HepG2 (cell line): ENCODE measurements around the gene CFAP69. TPM values are rescaled to one million over a fixed set of nuclear protein-coding genes. Genes with fewer than 3 reads are reported as not detected.

Experiments used
- AGO1 ChIP-seq: fragments of 200-400 bp; formaldehyde crosslinking; IDR thresholded peaks from 2 replicates; pipeline ENCODE4 v1.6.1; 2017; ENCODE audit warnings: mild to moderate bottlenecking, low read depth, low read length, moderate library complexity; ENCODE audit not compliant: poor library complexity, severe bottlenecking
- CHD2 ChIP-seq: IDR thresholded peaks from 2 replicates; pipeline ENCODE4 v1.6.1; 2011; ENCODE audit warnings: low read depth, low read length, improper control_type of control experiment
- CSRNP2 ChIP-seq: sonication (generic); formaldehyde crosslinking; conservative IDR thresholded peaks from 2 replicates; pipeline ENCODE4 v1.8.0; 2022; ENCODE audit warnings: low read depth, missing genetic modification reagents
- ETV5 ChIP-seq: IDR thresholded peaks from 2 replicates; pipeline ENCODE4 v1.6.1; 2018; ENCODE audit warnings: missing biosample characterization, missing genetic modification reagents, inconsistent platforms, borderline replicate concordance
- MAZ ChIP-seq, 2 experiments: sonication (generic) in 1 of 2; formaldehyde crosslinking in 1 of 2; IDR thresholded peaks; 2 replicates each; pipeline versions ENCODE4 v1.5.0 to v1.6.1; 2012 to 2020; ENCODE audit warnings: low read depth in 2 of 2, mild to moderate bottlenecking in 2 of 2, borderline replicate concordance in 1 of 2, improper control_type of control experiment in 1 of 2, low read length in 1 of 2, missing genetic modification reagents in 1 of 2, moderate library complexity in 1 of 2
- MZF1 ChIP-seq: sonication (generic); formaldehyde crosslinking; IDR thresholded peaks from 2 replicates; pipeline ENCODE4 v1.8.1; 2023; ENCODE audit warnings: mild to moderate bottlenecking, missing genetic modification reagents, borderline replicate concordance
- NR0B2 ChIP-seq: sonication (generic); formaldehyde crosslinking; IDR thresholded peaks from 2 replicates; pipeline ENCODE4 v1.4.0; 2020; ENCODE audit warnings: mild to moderate bottlenecking, missing genetic modification reagents
- NR2C2 ChIP-seq: sonication (generic); formaldehyde crosslinking; IDR thresholded peaks from 2 replicates; pipeline ENCODE4 v1.4.0; 2020; ENCODE audit warnings: missing genetic modification reagents, mild to moderate bottlenecking, moderate library complexity, borderline replicate concordance
- PRDM4 ChIP-seq: sonication (generic); formaldehyde crosslinking; IDR thresholded peaks from 2 replicates; pipeline ENCODE4 v1.9.0; 2021; ENCODE audit warnings: missing genetic modification reagents, borderline replicate concordance
- SUZ12 ChIP-seq: fragments of 150-350 bp; IDR thresholded peaks from 2 replicates; pipeline ENCODE4 v1.6.1; 2014; ENCODE audit warnings: low read depth, low read length
- THRA ChIP-seq: sonication (generic); formaldehyde crosslinking; IDR thresholded peaks from 2 replicates; pipeline ENCODE4 v1.4.0; 2020; ENCODE audit warnings: missing genetic modification reagents, borderline replicate concordance
- TRIM24 ChIP-seq: sonication (generic); formaldehyde crosslinking; IDR thresholded peaks from 2 replicates; pipeline ENCODE4 v1.8.0; 2022; ENCODE audit warnings: mild to moderate bottlenecking, missing genetic modification reagents
- XRCC5 ChIP-seq: fragments of 200-400 bp; formaldehyde crosslinking; optimal IDR thresholded peaks from 2 replicates; pipeline ENCODE3; 2017; ENCODE audit warnings: mild to moderate bottlenecking, low read length
- ZBTB42 ChIP-seq: sonication (generic); formaldehyde crosslinking; IDR thresholded peaks from 2 replicates; pipeline ENCODE4 v1.5.0; 2020; ENCODE audit warnings: mild to moderate bottlenecking, missing genetic modification reagents
- ZFP91 ChIP-seq: sonication (generic); formaldehyde crosslinking; IDR thresholded peaks from 2 replicates; pipeline ENCODE4 v1.9.0; 2022; ENCODE audit warnings: missing genetic modification reagents, mild to moderate bottlenecking, borderline replicate concordance
- ZNF354B ChIP-seq: sonication (generic); formaldehyde crosslinking; IDR thresholded peaks from 2 replicates; pipeline ENCODE4 v1.8.0; 2022; ENCODE audit warnings: mild to moderate bottlenecking, missing genetic modification reagents
- ZNF484 ChIP-seq: sonication (generic); formaldehyde crosslinking; IDR thresholded peaks from 2 replicates; pipeline ENCODE4 v1.5.1; 2020; ENCODE audit warnings: mild to moderate bottlenecking, low read depth, missing genetic modification reagents, borderline replicate concordance
- polyA plus RNA-seq, 8 experiments: library from polyadenylated mRNA; depleted of rRNA in 3 of 8; stranded (reverse) in 7 of 8; unstranded in 1 of 8; fragments of >200 nt; fragmentation: Illumina TruSeq in 4 of 8; extraction: Trizol in 4 of 8; gene quantifications; 2 replicates each; pipeline versions ENCODE4 v1.2.1 to v1.2.3, GENCODE V29; 2011 to 2016; ENCODE audit warnings: low read depth in 4 of 8, missing spikeins in 1 of 8, mixed read lengths in 1 of 8; ENCODE audit not compliant: insufficient read depth in 1 of 8
- total RNA-seq, 5 experiments: library from RNA; depleted of rRNA; stranded (reverse); fragments of >200 nt; fragmentation: Illumina TruSeq; extraction: Trizol; gene quantifications; 2 replicates each; pipeline ENCODE4 v1.2.3, GENCODE V29; 2016; ENCODE audit warnings: low read depth in 1 of 5

CFAP69 gene
- total and polyA plus RNA-seq, 2 of the 13 experiments (the other 11 are each of a cell fraction or from before 2014, with no cell fraction given) = 2.2 to 4.0 TPM

- TF ChIP-seq THRA = peak; percentile 66; the same call in 1 of the 2 replicates
- TF ChIP-seq TRIM24 (CRISPR knock-in tag) = no peak
- no peak for TF ChIP-seq ZNF354B (CRISPR knock-in tag)
- TF ChIP-seq PRDM4 (CRISPR knock-in tag) = no peak
- TF ChIP-seq ETV5 (CRISPR knock-in tag) = no peak
- no peak for TF ChIP-seq ZBTB42
- TF ChIP-seq ZFP91 (CRISPR knock-in tag) = peak; percentile 96
- no peak for TF ChIP-seq AGO1
- peak; percentile 65; the same call in 1 of the 2 replicates for TF ChIP-seq MAZ (IDR thresholded peaks at IDR 0.05; ENCODE audit: borderline replicate concordance, low read depth, low read length)
- TF ChIP-seq MAZ (CRISPR knock-in tag; IDR thresholded peaks at IDR 0.05; ENCODE audit: low read depth) = peak; percentile 98
- TF ChIP-seq XRCC5 = peak; percentile 94
- no peak for TF ChIP-seq CHD2
- no peak for TF ChIP-seq SUZ12
- 0 out of 2 replicates have a peak, but pooled peaks have one; percentile 73 for TF ChIP-seq MZF1
- peak; percentile 92 for TF ChIP-seq NR0B2 (CRISPR knock-in tag)
- no peak for TF ChIP-seq ZNF484 (CRISPR knock-in tag)
- peak; percentile 69 for TF ChIP-seq NR2C2
- no peak for TF ChIP-seq CSRNP2 (CRISPR knock-in tag)
Measured at GRCh38 chr7:90211391-90212148, 33.4 kb upstream of the CFAP69 start, which contains the start of gene STEAP2 (continued).
